Dedifferentiated amniotic fluid mesenchymal stem cell (primary cell): ENCODE measurements around the gene THADA.
"Not testable (repeated sequence)": the region's sequence is repeated elsewhere in the genome, so short reads cannot be mapped to it uniquely, and the experiment has no call there.

Source experiments
- DNase-seq: peaks from one replicate; pipeline ENCODE4 v3.0.0-alpha.2; 2016; ENCODE audit errors: extremely low spot score

The THADA gene

DNA sequence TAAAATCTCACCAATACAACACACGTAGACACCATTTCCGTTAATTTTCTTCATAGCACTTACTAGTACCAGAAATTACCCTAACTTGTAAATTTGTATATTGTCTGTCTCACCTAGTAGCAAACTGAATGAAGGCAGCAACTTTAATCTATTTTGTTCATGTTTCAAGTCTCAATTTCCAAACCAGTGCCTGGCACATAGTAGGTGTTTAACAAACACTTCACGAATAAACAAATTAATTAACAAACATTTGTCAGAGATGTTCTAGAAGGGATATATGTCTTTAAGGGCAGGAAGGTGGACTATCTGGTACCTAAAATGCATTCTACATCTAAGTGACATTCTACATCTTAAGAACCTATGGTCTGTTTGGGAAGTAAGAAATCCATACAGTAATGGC, 963 bp downstream of the THADA start:
- DNase-seq = no peak

- no peak for DNase-seq
Measured at GRCh38 chr2:43593254-43593653, 2.6 kb downstream of the THADA start.

DNA sequence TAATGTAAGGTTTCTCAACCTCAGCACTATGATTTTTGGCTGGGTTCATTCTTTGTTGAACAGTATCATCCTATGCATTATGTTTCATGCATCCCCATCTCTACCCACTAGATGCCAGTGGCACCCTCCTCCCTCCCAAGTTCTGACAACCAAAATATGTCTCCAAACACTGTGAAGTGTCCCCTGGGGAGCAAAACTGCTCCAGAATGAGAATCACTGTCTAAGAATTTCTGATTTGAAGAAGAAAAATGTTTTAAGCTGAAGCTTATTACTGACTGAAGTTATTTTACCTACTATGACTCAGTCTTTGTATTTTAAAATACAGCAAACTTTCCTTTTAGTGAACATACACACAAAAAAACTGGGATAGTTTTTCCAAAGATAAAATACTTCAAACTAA, 3.4 kb downstream of the THADA start:
- peak; percentile 31 for DNase-seq

GRCh38 chr2:43585708-43586107, 10.1 kb downstream of the THADA start:
- DNase-seq = no peak

DNA sequence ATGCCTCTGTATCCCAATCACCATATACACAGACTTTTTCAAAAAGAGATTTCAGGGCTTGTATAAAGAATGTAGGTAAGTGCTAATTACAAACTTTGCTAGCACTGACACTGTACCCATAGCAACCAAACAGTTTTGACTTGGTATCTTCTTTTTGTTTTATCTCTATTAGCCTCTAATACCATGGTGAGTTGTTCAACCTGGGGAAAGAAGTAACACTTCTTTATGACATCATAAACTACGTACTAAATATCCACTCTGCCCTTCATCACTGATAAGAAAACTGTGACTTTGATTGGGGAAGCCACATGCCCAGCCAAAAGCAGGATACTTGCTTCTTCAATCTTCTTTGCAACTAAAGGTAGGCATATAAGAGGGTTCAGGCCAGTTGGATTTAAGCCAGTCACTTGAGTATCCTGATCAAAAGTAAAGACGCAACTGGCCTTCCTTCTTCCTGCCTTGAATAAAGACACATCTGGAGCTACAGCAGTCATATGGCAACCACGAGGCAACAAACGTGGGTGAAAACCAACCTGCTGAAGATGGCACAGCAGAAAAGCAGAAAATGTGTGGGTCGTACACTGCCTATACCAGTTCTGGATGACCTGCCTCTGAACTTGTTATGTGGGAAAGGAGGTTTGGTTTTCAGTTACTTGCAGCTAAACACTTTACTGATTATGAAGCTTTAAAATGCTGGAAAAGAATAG, 16.4 kb downstream of the THADA start:
- DNase-seq = no peak

GRCh38 chr2:43576981-43577892, 18.6 kb downstream of the THADA start:
- DNase-seq = peak; percentile 76

- DNase-seq = no peak
Measured at GRCh38 chr2:43572244-43572643, 23.6 kb downstream of the THADA start.

DNA sequence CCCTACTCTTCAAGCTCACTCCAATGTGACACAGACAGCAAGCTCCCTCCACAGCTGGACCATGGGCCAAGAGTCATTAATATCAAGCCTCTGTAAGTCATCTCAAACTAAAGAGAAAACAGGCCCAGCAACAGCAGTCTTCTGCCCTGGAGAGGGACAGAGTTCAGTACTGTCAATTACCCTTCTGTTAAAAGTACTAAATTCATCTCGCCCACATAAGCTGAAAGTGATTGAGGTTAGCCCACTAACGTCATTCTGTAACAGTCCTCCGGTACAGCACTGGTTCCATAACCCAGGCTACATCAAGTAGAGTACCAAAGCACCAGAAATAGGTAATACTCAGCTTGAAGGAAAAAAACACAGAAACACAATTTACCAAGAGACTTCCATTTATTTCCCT, 25.9 kb downstream of the THADA start:
- DNase-seq = no peak

- DNase-seq = no peak
Measured at GRCh38 chr2:43568228-43568627, 27.6 kb downstream of the THADA start.

DNA sequence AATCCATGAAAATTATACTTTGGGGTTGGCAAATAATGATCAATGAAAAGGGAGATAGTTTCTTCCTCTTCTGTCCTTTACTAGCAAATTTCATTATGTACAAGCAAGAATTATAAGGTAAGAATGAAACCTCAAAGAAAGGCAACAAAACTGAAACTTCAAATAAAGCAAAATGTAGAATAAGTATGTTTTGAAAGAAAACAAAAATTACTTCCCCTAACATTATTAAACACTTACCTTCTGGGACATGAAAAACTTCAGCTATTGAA, 29.4 kb downstream of the THADA start:
- no peak for DNase-seq

- DNase-seq = no peak
Measured at GRCh38 chr2:43563679-43564078, 32.2 kb downstream of the THADA start.

DNA sequence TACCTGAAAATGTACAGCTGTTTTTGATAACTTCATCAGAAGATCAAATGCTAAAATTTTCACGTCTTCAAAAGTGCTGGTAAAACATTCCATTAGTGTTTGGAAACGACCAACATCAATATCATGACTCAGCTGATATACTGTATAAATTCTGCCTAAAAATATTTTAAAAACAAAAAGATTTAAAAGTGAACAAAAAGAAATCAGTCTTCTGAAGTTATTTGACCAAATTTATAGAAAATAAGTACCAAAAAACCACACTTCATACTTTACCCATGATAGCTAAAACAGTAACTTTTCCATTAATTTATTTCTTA, 35.6 kb downstream of the THADA start:
- no peak for DNase-seq

GRCh38 chr2:43559391-43560230, 36.2 kb downstream of the THADA start:
- DNase-seq = no peak

DNA sequence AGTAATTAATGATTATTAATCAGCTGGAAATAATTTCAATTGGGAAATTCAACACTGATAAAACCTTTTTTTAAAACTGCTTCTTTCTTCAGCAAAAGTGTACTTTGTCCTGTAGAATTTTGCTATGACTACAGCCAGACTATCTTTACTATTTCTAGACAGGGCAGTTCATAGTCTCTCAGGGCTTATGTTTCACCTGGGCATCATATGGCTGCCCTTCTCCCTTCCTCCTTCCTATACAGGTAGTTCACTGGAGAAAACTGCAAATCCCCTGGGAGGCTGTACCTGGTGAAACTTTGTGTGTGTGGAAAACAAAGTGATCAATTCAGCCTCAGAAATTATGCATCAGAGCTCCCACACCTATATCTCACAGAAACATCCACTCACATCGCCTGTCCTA, 38.6 kb downstream of the THADA start:
- DNase-seq = no peak

DNA sequence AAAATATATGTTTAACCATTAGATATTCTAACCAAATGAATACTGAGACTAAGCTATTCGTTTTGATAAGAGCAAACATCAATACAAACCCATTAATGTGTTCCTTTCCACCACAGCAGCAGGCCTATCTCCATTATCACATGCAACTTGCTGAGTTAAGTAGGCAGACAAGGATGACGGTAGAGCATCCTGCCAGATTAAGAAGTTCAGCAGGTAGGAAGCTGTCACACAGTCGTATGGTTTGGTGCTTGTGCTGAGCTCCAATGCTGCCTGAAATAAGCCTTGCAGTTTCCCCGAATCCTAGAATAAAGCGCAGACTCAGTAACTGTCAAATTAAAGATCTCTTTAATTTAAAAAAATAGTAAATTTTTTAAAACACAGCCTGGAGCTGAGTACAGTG, 39.6 kb downstream of the THADA start:
- DNase-seq = no peak

DNA sequence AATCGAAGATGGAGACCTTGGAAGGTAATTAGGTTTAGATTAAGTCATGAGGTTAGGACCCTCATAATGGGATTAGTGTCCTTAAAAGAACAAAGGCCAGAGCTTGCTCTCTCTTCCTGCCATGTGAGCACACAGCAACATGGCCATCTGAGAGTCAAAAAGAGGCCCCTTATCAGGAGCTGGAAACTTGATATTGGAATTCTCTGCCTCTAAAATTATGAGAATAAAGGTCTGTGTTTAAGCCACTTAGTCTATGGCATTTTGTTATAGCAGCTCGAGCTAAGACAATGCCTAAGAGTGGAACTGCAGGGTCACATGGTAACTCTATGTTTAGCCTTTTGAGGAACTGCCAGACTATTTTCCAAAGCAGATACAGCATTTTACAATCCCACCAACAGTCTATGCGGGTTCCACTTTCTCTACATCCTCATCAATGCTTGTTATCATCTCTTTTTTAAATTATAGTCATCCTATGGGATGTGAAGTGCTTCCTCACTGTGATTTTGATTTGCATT, 42.4 kb downstream of the THADA start:
- no peak for DNase-seq

- no peak for DNase-seq
Measured at GRCh38 chr2:43551990-43552389, 43.8 kb downstream of the THADA start.

DNA sequence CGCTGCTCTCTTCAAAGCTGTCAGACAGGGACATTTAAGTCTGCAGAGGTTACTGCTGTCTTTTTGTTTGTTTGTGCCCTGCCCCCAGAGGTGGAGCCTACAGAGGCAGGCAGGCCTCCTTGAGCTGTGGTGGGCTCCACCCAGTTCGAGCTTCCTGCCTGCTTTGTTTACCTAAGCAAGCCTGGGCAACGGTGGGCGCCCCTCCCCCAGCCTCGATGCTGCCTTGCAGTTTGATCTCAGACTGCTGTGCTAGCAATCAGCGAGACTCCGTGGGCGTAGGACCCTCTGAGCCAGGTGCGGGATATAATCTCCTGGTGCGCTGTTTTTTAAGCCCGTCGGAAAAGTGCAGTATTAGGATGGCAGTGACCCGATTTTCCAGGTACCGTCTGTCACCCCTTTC, 47.5 kb downstream of the THADA start:
- not testable (repeated sequence) for DNase-seq

DNA sequence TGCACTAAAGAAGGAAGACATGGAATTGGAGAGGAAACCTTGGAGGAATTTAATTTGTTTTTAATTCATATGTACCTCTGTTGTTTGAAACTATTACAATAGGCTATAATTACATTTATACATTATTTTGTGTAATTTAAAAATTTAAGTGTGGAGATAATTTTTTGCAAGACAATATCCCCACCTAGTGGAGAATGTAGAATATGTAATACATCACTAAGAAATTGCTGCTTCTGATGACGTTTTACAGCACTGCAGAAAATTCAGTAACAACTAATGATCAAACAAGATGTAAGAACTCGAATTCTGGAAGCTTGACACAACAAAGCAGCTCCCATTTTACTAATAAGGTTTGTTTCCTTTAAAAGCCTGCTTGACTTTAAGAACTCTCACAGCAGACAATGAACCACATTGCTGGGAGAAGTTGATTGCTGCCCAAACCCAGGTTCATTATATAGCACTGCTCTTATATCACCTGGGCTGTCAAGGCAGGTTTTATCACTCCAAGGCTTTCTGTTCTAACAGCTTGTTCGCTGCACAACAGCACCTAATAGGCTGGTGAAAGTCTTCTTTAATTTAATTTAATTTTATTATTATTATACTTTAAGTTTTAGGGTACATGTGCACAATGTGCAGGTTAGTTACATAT, 53.4 kb downstream of the THADA start:
- DNase-seq = peak; percentile 74

GRCh38 chr2:43541165-43541564, 54.7 kb downstream of the THADA start:
- DNase-seq = no peak

DNA sequence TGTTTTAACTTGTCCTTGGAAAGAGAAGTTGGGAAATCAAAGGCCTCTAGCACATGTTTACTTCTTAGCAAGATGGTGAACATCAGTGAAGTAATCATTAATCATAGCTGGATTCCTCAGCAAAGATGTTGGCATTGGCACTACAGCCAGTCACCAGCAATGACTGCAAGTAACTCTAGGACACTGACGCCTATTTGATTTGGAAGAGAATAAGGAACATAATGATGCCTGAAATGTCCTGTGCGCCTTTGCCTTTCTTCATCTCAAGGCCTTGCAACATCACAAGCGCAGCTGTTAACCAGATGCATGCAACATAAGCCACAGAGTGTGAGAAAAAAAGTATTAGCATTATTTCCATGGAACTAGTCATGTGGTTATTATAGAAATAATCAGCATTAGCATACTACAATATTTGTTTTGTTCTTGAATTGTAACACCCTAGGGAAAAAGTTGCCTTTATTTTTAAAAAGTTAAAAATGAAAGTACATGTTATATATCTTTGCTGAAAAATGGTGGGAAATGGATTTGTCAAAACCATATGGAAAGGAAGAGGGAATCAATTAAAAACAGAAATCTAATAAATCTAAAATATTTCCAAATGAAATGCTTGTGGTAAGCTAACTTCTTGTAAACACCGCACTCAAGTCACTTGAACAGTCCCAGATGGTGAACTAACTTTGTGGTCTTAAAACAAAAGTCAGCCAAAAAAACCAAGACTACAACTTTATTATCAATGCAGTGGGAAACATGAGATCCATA, 55.6 kb downstream of the THADA start:
- peak; percentile 73 for DNase-seq
